NCI-H1436 (cell line): ENCODE measurements around the gene HOXC5.

Experiments
- DNase-seq: peaks from one replicate; lab custom pipeline; 2025; lab: John Stamatoyannopoulos, UW

Gene HOXC5

DNA sequence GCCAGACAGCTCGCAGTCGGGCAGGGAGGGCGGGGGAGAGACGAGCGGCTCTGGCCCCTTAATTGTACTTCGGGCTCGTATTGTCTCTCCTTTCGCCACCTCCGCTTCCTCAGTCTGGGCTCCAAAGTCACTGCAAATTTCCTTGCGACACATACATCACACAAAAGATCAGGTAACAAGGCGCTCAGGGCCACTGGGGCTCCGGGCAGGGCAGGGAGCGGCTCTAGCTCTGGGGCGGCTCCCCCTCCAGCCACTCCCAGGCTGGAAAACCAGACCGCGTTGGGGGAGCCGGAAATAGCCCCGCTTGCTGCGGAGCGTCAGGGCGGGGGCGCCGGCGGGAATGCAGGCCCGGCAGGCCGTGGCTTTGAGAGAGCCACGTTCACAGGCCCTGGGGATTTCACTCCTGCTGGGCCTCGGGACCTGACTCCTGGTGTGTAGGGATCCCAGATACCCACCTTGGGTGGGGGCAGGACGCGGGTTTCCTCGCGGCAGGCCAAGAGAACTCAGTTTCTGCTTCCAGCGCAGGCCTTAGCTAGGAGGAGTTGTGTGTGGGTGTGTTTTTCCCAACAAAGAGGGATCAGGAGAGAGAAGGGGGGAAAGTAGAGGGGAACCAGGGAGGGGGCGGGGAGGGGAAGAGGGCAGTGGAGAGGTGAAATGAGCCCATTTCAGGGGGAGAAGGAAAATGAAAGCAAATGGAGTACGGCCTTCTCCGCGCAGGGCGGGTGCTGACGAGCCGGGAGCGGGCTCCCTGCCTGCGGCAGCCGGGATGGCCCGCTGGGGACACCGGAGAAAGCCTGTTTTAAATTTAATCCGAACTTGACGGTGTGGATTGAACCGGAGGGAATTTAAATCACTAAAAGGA lies 37.2 kb upstream of the HOXC5 start:
- no peak for DNase-seq

DNA sequence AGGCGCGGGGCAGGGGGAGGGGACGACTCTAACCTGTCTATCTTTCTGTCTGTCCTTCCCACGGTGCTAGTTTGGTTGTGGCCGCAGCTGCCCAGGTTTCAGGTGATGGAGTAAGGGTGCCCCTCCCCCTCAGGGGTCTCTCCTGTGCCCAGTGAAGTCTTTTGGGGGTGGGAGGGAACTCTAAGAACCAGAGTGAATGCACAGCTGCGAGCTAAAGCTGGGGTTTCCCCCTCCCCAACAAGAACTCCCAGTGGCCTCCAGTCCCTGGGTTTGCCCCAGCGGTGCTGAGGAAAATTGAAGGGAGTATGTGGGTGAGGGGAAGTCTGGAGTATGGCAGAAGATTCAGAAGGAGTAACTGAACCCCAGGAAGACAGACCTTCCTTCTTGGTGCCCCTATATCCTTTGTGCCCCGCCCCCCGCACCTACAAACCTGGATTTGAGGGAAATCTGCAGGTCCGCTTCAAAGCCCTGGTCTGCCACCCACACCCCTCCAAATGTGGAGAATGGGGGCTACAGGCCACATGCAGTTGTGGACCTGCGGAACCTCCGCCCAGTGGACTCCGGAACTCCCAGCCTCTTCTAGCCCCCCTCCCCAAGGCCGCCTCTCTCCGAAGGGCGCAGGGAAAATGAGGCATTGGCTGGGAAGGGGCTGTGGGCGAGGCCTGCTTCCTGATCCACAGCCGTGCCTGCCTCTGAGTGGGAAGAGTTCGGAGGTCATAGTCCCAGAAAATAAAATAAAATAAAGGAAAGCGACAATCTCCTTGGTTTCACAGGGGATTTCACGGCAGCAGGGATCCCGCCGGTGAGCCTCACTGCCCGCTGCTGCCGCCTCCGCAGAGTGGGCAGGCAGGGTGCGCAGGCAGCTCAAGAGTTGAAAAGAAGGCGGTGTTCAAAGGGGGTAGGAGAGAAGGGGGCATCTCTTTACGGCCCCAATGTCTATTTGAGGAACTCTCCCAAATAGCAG lies 36.3 kb upstream of the HOXC5 start:
- DNase-seq: no peak

GRCh38 chr12:53997204-53998109 lies 35.4 kb upstream of the HOXC5 start:
- no peak for DNase-seq

GRCh38 chr12:53998110-53998899 lies 34.5 kb upstream of the HOXC5 start:
- DNase-seq: no peak

GRCh38 chr12:53998900-53999236 lies 34.0 kb upstream of the HOXC5 start:
- no peak for DNase-seq

DNA sequence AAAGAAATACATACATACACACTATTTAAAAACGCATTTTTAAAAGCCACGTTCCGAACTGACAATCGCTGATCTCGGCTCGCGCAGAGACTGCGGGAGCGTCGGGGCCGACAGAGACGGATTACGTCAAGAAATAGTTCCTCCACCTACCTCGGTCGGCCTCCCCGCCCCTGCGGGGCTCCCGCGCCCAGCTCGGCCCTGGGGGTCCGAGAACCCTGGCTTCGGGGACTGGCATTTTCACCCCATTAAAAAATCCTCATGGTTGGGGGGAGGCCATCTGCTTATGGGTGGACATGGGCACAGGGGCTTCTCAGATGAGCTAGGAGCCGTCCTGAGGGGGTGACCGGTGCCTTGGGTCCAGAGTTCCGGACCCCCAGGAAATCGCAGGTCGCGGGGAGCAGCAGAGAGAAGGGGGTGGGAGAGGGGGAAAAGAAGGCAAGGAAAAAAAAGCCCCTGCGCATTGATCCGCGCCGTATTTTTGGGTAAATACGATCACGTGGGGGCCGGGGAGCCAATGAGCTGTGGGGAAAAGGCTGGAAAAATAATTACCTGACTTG lies 33.2 kb upstream of the HOXC5 start:
- no peak for DNase-seq

GRCh38 chr12:54000116-54001114 lies 32.4 kb upstream of the HOXC5 start, which contains the start of gene HOXC9:
HOXC9 (plus strand) TSS chr12:54000161; CDS start chr12:54000189, 28 bp downstream.
- DNase-seq: no peak

DNA sequence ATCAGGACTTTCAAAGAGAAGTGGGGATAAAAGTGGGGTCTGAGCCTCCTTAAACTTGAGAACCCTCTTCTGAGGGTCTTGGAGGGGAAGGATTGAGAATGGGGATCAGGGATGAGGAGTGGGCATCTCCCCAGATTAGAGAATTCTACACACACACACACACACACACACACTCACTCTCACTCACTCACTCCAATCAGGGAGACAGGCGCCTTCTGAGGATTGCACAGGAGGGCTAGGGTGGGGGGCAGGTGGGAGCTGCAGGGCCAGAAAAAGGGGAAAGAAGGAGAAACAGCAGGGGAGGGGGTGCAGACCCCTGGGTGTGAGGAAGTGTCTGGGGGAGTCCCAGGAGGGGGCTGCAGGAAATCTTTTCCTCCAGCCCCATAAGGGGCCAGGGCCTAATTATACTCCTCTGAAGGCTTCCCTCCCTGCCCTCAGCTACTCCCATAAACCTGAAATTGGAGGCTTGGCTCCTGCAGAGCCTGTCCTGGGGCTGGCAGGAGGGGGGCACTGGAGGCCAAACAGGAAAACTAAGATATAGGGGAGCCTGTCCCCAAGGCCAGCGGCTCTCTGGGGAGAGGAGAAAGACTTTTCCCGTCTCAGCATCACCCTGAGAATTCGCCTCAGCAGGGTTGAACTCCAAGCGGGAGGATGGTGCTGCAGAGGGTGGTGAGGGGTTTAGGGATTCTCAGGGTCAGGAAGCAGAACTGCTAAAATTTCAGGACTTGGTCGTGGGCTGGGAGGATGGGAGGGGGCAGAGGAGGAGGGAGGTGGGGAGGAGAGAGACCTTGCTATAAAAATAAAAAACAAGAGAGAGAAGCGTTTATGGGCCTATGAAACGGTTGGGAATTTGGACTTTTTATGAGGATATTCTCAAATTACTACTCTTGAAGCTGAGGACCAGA lies 31.3 kb upstream of the HOXC5 start:
- no peak for DNase-seq

DNA sequence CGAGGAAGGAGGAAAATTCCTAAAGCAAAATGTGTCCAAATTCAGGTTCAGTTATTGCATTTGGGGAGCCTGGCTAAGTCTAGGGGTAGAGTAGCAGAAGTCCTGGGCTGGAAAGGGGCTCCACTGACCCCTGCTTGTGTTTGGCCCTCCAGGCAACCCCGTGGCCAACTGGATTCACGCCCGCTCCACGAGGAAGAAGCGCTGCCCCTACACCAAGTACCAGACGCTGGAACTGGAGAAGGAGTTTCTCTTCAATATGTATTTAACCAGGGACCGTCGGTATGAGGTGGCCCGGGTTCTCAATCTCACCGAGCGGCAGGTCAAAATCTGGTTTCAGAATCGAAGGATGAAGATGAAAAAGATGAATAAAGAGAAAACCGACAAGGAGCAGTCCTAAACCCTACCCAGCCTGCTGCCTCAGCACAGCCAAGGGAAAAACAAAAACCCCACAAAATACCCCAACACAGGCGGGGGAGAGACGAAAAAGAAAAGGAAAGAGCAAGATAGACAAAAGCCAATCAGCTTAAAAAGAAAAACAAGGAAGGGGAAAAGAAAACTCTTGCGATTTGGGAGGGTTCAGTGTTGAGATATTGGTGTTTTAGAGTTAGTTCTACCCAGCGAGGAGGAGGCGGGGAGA lies 30.5 kb upstream of the HOXC5 start:
- no peak for DNase-seq

DNA sequence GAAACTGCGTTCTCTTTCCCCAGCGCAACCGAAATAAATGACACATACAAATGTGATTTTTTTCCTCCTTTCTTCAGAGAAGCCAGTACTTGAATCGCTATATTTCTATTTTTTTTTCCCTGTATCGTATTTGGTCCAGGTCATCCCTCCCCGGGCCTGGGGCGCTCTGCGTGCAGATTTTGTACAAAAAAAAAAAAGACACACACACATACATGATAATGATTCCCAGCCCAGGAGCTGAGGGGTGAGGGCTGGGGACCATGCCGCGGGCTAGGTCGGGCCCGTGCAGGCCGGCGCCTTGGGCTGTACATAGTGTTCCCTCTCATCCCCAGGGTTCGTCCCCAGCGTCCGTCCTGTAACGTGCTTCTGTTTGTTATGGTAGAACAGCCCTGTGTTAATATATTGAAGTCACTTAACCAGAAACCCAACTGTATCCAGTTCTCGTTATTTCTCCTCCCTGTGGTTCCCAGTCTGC lies 29.9 kb upstream of the HOXC5 start:
- no peak for DNase-seq

DNA sequence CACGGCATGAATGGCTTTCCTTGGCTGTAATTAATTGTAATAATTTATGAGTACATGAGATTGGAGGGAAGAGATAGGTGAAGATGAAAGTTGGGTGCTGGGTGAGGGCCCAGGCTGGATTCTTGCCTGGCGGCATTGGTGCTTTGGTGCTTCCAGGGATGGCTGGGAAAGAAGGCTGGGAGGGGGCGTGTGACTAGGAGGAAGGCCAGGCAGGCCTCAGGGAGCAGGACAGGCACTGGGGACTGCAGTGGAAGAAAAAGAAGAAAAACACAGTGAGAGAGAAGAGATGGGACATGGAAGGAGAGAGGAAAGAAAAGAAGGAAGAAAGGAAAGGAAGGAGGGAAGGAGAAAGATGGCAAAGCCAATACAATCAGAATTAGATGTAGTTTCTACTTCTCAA lies 29.2 kb upstream of the HOXC5 start:
- DNase-seq: no peak

DNA sequence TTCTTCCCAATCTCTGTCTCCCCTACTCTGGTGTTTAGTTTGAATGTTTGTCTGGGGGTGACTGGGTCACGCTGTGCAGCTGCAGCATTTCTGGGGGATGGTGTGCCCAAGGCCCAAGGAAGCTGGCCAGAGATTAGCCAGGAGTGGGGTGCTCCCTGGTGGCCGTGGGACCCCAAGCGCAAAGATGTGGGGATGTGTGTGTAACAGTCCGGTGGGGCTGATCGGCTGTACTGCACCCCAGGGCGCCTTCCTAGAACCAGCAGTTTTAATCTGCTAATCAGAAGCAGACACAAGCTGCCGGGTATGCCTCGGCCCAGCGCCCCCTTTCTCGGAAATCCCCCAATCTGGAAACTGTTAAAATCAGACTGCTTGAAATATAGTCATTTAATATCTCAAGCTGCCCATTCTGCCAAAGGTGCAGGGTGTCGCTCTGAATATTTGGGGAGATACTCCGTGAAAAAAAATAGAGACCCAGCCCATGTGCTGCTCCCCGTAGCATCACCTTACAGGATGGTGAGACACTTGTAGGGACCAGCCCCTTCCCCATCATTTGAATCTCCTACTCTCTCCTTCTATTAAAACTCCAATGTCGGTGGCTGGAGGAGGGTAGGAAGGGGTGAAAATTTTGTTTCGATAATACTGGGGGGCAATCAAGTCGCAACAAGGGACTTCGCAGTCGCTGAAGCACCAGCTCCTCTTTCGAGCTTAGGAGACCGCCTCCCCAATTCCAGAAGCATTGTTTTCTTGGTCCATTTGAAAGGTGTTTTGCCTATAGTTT lies 28.6 kb upstream of the HOXC5 start:
- DNase-seq: no peak

DNA sequence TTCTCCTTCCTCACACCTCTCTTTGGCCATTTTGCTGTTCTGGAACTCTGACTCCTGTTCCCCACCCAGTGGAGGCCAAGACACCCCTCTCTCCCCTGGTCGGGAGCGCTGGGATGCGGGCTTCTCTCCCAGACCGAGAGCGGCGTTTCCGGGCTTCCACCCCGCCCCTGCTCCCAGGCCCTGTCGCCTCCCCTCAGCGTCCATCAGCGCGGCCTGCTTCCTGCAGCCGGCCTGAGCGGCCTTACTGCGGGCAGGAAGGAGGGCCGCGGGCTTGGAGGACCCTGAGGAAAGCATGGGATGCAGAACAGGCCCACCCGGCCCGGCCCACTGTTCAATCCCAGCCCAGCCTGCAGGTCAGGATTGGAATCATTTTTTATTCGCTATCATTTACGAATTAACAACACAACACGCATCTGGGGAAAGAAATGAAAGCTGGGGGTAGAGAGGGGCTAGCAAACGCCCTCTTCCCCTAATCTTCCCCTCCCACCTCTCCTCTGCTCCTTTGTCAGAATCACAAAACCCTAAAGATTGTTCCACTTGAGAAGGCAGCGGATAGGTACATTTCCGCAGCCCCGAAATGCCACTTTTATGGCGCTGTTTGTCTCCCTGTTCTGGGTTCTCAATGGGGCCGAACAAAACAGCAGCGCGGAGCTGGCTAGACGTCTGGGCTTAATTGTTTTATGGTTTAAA lies 27.9 kb upstream of the HOXC5 start:
- DNase-seq: no peak

GRCh38 chr12:54005531-54005852 lies 27.4 kb upstream of the HOXC5 start:
- no peak for DNase-seq

- peak; percentile 64 for DNase-seq
Measured at GRCh38 chr12:54005853-54006558, 26.8 kb upstream of the HOXC5 start.
